Thyroid gland (tissue), 4 donors: Measurements from ENCODE around the gene CPLX1.

Experiments used
- POLR2A ChIP-seq, 2 donors: fragments of 450-650 bp; IDR thresholded peaks; one replicate each; pipeline ENCODE4 v1.6.1; 2017; ENCODE audit warnings: antibody characterized with exemption in 2 of 2, mild to moderate bottlenecking in 2 of 2, moderate library complexity in 1 of 2
- TF ChIP-seq, protein P1 (sequence below), 6 experiments: fragments of 200-600 bp in 3 of 6; fragments of 450-650 bp in 3 of 6; sonication (generic) in 3 of 6; IDR thresholded peaks; one replicate each; pipeline ENCODE4 v1.5.1; 2016 to 2019; ENCODE audit warnings: antibody characterized with exemption in 6 of 6, mild to moderate bottlenecking in 2 of 6, inconsistent platforms in 1 of 6, moderate library complexity in 1 of 6

DNA sequence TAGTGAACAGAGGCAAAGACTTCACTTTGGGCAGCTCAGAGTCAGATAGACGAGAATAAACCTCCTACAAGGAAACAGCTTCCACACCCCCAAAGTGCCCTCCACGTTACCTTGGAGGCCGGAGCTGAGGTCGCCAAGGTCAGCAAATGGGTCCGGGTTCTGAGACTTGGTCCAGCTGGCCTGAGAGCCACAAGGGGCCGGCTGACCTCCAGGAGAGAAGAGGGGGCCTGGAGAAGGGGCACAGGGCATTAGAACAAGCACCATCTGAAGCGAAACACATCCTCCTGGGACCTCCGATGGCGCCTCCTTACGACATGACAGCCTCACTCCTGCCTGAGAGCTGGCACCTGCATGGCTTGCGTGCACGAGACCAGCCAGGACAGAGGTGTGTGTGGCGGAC is 33.6 kb upstream of the CPLX1 start:
- TF ChIP-seq POLR2A (IDR thresholded peaks at IDR 0.05), result no peak
- TF ChIP-seq, protein P1, sequence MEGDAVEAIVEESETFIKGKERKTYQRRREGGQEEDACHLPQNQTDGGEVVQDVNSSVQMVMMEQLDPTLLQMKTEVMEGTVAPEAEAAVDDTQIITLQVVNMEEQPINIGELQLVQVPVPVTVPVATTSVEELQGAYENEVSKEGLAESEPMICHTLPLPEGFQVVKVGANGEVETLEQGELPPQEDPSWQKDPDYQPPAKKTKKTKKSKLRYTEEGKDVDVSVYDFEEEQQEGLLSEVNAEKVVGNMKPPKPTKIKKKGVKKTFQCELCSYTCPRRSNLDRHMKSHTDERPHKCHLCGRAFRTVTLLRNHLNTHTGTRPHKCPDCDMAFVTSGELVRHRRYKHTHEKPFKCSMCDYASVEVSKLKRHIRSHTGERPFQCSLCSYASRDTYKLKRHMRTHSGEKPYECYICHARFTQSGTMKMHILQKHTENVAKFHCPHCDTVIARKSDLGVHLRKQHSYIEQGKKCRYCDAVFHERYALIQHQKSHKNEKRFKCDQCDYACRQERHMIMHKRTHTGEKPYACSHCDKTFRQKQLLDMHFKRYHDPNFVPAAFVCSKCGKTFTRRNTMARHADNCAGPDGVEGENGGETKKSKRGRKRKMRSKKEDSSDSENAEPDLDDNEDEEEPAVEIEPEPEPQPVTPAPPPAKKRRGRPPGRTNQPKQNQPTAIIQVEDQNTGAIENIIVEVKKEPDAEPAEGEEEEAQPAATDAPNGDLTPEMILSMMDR (IDR thresholded peaks at IDR 0.05), result no peak
